Measurements from ENCODE around the gene THAP12. TPM values are rescaled to one million over a fixed set of nuclear protein-coding genes. Genes with fewer than 3 reads are reported as not detected.

Gene THAP12
- total and polyA plus RNA-seq, 2 experiments from 2014 or later, result 20.1 to 36.0 TPM

DNA sequence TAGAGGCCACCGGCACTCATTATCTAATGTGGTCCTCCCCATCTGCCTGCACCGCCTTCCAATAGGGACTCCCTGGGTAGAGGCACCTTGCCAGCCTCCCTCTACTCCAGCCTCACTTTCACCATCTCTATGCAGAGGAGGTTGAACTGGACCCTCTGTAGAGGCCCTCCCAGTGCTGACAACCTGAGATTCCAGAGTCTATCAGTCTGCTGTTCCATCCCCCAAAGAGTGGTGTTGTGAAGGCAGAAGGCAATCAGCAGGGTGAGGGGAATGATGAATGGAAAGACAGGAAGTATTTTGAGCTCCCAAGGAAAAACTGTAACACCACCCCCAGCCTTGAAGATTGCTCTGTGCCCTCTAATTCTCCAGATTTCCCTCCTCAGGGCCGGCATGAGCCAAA lies 77.9 kb downstream of the THAP12 start (continued):
- TF ChIP-seq, protein P1, sequence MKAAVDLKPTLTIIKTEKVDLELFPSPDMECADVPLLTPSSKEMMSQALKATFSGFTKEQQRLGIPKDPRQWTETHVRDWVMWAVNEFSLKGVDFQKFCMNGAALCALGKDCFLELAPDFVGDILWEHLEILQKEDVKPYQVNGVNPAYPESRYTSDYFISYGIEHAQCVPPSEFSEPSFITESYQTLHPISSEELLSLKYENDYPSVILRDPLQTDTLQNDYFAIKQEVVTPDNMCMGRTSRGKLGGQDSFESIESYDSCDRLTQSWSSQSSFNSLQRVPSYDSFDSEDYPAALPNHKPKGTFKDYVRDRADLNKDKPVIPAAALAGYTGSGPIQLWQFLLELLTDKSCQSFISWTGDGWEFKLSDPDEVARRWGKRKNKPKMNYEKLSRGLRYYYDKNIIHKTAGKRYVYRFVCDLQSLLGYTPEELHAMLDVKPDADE (IDR thresholded peaks at IDR 0.05), result no peak
- TF ChIP-seq, protein P2, sequence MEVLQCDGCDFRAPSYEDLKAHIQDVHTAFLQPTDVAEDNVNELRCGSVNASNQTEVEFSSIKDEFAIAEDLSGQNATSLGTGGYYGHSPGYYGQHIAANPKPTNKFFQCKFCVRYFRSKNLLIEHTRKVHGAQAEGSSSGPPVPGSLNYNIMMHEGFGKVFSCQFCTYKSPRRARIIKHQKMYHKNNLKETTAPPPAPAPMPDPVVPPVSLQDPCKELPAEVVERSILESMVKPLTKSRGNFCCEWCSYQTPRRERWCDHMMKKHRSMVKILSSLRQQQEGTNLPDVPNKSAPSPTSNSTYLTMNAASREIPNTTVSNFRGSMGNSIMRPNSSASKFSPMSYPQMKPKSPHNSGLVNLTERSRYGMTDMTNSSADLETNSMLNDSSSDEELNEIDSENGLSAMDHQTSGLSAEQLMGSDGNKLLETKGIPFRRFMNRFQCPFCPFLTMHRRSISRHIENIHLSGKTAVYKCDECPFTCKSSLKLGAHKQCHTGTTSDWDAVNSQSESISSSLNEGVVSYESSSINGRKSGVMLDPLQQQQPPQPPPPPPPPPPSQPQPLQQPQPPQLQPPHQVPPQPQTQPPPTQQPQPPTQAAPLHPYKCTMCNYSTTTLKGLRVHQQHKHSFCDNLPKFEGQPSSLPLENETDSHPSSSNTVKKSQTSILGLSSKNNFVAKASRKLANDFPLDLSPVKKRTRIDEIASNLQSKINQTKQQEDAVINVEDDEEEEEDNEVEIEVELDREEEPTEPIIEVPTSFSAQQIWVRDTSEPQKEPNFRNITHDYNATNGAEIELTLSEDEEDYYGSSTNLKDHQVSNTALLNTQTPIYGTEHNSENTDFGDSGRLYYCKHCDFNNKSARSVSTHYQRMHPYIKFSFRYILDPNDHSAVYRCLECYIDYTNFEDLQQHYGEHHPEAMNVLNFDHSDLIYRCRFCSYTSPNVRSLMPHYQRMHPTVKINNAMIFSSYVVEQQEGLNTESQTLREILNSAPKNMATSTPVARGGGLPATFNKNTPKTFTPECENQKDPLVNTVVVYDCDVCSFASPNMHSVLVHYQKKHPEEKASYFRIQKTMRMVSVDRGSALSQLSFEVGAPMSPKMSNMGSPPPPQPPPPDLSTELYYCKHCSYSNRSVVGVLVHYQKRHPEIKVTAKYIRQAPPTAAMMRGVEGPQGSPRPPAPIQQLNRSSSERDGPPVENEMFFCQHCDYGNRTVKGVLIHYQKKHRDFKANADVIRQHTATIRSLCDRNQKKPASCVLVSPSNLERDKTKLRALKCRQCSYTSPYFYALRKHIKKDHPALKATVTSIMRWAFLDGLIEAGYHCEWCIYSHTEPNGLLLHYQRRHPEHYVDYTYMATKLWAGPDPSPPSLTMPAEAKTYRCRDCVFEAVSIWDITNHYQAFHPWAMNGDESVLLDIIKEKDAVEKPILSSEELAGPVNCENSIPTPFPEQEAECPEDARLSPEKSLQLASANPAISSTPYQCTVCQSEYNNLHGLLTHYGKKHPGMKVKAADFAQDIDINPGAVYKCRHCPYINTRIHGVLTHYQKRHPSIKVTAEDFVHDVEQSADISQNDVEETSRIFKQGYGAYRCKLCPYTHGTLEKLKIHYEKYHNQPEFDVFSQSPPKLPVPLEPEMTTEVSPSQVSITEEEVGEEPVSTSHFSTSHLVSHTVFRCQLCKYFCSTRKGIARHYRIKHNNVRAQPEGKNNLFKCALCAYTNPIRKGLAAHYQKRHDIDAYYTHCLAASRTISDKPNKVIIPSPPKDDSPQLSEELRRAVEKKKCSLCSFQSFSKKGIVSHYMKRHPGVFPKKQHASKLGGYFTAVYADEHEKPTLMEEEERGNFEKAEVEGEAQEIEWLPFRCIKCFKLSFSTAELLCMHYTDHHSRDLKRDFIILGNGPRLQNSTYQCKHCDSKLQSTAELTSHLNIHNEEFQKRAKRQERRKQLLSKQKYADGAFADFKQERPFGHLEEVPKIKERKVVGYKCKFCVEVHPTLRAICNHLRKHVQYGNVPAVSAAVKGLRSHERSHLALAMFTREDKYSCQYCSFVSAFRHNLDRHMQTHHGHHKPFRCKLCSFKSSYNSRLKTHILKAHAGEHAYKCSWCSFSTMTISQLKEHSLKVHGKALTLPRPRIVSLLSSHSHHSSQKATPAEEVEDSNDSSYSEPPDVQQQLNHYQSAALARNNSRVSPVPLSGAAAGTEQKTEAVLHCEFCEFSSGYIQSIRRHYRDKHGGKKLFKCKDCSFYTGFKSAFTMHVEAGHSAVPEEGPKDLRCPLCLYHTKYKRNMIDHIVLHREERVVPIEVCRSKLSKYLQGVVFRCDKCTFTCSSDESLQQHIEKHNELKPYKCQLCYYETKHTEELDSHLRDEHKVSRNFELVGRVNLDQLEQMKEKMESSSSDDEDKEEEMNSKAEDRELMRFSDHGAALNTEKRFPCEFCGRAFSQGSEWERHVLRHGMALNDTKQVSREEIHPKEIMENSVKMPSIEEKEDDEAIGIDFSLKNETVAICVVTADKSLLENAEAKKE (CRISPR knock-in tag; IDR thresholded peaks at IDR 0.05), result no peak
- no peak for TF ChIP-seq STAT1 (IDR thresholded peaks at IDR 0.05; ENCODE audit: unreplicated experiment)
- no peak for TF ChIP-seq ZNF331 (CRISPR knock-in tag; IDR thresholded peaks at IDR 0.05; ENCODE audit: low read depth)
- no peak for TF ChIP-seq POLR2AphosphoS5 (IDR thresholded peaks at IDR 0.05; ENCODE audit: low read depth)
- TF ChIP-seq NANOG (IDR thresholded peaks at IDR 0.05; ENCODE audit: borderline replicate concordance), result no peak
- no peak for TF ChIP-seq JUNB (IDR thresholded peaks at IDR 0.05; ENCODE audit: unreplicated experiment)

Small RNAs within 50 kb of the gene (small RNA-seq; reads per million reads assigned to genes)
- not detected for gene RF00019 (ENCODE audit: low replicate concordance)

Other genes starting within 250 kb of the THAP12 start
- gene WNT11, start 174.6 kb downstream of the THAP12 start, total RNA-seq (2014; rRNA removed; shearing (Covaris generic)), result 0.56 and 3.0 TPM in 2 replicates
- 0.44 TPM in 1 of 2 replicates, not detected in the other for gene WNT11, start 174.6 kb downstream of the THAP12 start, polyA plus RNA-seq (2016; fragmentation: Nextera tagmentation; extraction: Ambion mirVana)
- 3.4 and 4.9 TPM in 2 replicates for gene GVQW3, start 191 bp upstream of the THAP12 start, total RNA-seq (2014; rRNA removed; shearing (Covaris generic))
- gene GVQW3, start 191 bp upstream of the THAP12 start, polyA plus RNA-seq (2016; fragmentation: Nextera tagmentation; extraction: Ambion mirVana), result 3.5 and 3.8 TPM in 2 replicates
- gene EMSY, start 63.9 kb upstream of the THAP12 start, total RNA-seq (2014; rRNA removed; shearing (Covaris generic)), result 29.0 and 46.9 TPM in 2 replicates
- 22.0 and 25.0 TPM in 2 replicates for gene EMSY, start 63.9 kb upstream of the THAP12 start, polyA plus RNA-seq (2016; fragmentation: Nextera tagmentation; extraction: Ambion mirVana)